Adrenal gland (tissue), 12 donors: ENCODE results near the gene HDAC4. TPM values are rescaled to one million over a fixed set of nuclear protein-coding genes. Genes with fewer than 3 reads are reported as not detected.

Experiments used
- DNase-seq, 7 donors: peaks; one replicate each; pipeline ENCODE4 v3.0.0-alpha.2; 2019 to 2020
- H3K27ac ChIP-seq, 5 donors: fragments of 200-600 bp; sonication (generic) in 4 of 5; 1 replicate in 3 of 5; 2 replicates in 2 of 5; pipeline versions ENCODE4 v1.5.1 to v1.8.0; 2016 to 2020; ENCODE audit warnings: mild to moderate bottlenecking in 1 of 5
- H3K27me3 ChIP-seq: fragments of 200-600 bp; 2 replicates; pipeline ENCODE4 v1.8.0; 2021
- H3K36me3 ChIP-seq, 2 donors: fragments of 200-600 bp; replicated peaks in 1 of 2; 1 replicate in 1 of 2; 2 replicates in 1 of 2; pipeline versions ENCODE4 v1.5.1 to v1.8.0; 2018 to 2022
- H3K4me1 ChIP-seq, 2 donors: fragments of 200-600 bp; replicated peaks in 1 of 2; 1 replicate in 1 of 2; 2 replicates in 1 of 2; pipeline versions ENCODE4 v1.5.1 to v1.8.0; 2018 to 2021
- H3K4me3 ChIP-seq, 4 donors: fragments of 200-600 bp; sonication (generic) in 3 of 4; one replicate each; pipeline ENCODE4 v1.5.1; 2016 to 2018
- H3K9me3 ChIP-seq, 3 donors: fragments of 200-600 bp; sonication (generic) in 1 of 3; replicated peaks in 1 of 3; 1 replicate in 2 of 3; 2 replicates in 1 of 3; pipeline versions ENCODE4 v1.5.1 to v1.8.0; 2016 to 2021
- POLR2A ChIP-seq, 2 donors: fragments of 450-650 bp; IDR thresholded peaks; one replicate each; pipeline ENCODE4 v1.6.1; 2017; ENCODE audit warnings: antibody characterized with exemption in 2 of 2, mild to moderate bottlenecking in 2 of 2, moderate library complexity in 1 of 2
- WGBS, 4 donors: extraction: QIAGEN DNeasy Blood & Tissue Kit in 2 of 4; methylation state at CpG; one replicate each; pipeline versions ENCODE4 v1.1.5 to v1.1.7; 2013 to 2017; 5-methylcytosine and 5-hydroxymethylcytosine counted together
- intact Hi-C, 2 donors: fragments of 100-400 bp; cut with DNase I; formaldehyde crosslinking; loops; one replicate each; pipeline versions ENCODE4 v1.14.1 to v1.15.0; 2022 to 2023
- polyA plus RNA-seq, 3 donors: library from polyadenylated mRNA; stranded (reverse); fragments of 200-250 nt in 2 of 3; fragments of 350-450 nt in 1 of 3; fragmentation: Illumina TruSeq in 1 of 3; extraction: RNeasy Lipid Tissue Mini Kit (QIAGEN cat#74804) in 1 of 3; gene quantifications; one replicate each; pipeline ENCODE4 v1.2.3, GENCODE V29; 2013 to 2014
- total RNA-seq, 9 donors: library from RNA; depleted of rRNA in 4 of 9; stranded (reverse); fragments of >200 nt in 4 of 9; fragments of 120-200 nt in 1 of 9; fragmentation: NEBNext Ultra II Directional in 1 of 9; extraction: Animal tissue kit (Norgen Biotek cat#: 25700) in 1 of 9; gene quantifications; one replicate each; pipeline versions ENCODE4 v1.1.0 to v1.2.4, GENCODE V29; 2013 to 2023
- TF ChIP-seq, protein P1 (sequence below), 6 experiments: fragments of 450-650 bp in 4 of 6; fragments of 200-600 bp in 2 of 6; sonication (generic) in 1 of 6; IDR thresholded peaks; 1 replicate in 5 of 6; 2 replicates in 1 of 6; pipeline versions ENCODE4 v1.5.1 to v1.8.0; 2016 to 2021; ENCODE audit warnings: antibody characterized with exemption in 6 of 6, mild to moderate bottlenecking in 2 of 6, moderate library complexity in 1 of 6
- donor health status: healthy with polysubstance abuse.
- donor health status: Bipolar disorder and iron deficiency.
- donor health status: DM: yes; HTN: yes; CAD: no.
- donor health status: DM: no; HTN: no; CAD: no.
- donor health status: DM: no; HTN: no; CAD: no.
- donor health status: DM: yes; HTN: yes; CAD: no.

HDAC4 gene
- total and polyA plus RNA-seq, 12 donors: 8.3 to 88.9 (median 28.7) TPM

DNA sequence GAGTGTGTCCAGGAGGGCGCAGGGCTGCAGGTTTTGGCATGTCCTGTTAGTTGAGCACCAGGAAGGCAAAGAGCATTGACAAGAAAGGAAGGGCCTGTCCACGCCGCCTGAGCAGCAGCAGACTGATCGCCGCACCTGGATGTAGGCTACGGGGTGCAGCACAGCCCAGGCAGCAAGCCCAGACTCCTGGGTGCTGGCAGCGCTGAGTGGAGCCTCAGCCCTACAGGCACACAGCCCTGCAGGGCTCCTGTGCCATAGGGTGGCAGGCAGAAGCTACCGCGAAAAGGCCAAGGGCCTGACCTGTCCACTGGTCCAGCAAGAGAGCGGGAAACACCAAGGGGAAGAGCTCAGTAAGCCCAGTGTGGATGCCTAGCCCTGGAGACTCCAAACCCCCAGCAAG lies 198.0 kb downstream of the HDAC4 start:
- Histone ChIP-seq H3K27me3 (no peaks in the 10 kb centered on the region), H3K36me3 (no peaks in the 10 kb centered on the region), H3K9me3 (no peaks in the 10 kb centered on the region), H3K4me1 (peaks cover 12 to 33% of the 10 kb centered on the region in 2 donors), H3K4me3 (no peak overlapping the region), H3K27ac (no peak overlapping the region)
- DNase-seq: peak in 1 of 7 donors; percentile 10
- TF ChIP-seq, protein P1, sequence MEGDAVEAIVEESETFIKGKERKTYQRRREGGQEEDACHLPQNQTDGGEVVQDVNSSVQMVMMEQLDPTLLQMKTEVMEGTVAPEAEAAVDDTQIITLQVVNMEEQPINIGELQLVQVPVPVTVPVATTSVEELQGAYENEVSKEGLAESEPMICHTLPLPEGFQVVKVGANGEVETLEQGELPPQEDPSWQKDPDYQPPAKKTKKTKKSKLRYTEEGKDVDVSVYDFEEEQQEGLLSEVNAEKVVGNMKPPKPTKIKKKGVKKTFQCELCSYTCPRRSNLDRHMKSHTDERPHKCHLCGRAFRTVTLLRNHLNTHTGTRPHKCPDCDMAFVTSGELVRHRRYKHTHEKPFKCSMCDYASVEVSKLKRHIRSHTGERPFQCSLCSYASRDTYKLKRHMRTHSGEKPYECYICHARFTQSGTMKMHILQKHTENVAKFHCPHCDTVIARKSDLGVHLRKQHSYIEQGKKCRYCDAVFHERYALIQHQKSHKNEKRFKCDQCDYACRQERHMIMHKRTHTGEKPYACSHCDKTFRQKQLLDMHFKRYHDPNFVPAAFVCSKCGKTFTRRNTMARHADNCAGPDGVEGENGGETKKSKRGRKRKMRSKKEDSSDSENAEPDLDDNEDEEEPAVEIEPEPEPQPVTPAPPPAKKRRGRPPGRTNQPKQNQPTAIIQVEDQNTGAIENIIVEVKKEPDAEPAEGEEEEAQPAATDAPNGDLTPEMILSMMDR (IDR thresholded peaks at IDR 0.05): no peak
- TF ChIP-seq POLR2A (IDR thresholded peaks at IDR 0.05): no peak
- 89 to 100% (median 95%) methylated on average over 7 to 10 of the region's 10 CpGs for WGBS, 4 donors
- intact Hi-C loops: no loop called here

DNA sequence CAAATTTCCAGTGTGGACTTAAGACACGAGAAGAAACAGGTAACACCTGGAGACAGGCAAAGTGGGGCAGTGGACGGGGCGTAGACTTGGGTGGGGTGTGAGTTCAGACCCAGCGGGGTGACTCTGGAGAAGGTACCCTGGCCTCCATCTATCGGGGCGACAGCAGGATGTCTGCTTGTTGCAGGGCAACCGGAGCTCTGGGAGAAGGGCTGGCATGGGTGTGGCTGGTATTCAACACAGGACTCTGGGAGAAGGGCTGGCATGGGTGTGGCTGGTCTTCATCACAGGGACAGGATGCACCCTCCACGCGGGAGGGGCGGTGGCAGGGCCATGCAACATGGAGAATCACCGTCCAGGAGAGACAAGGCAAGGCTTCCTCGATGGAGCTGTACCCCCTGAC lies 198.5 kb downstream of the HDAC4 start:
- 86 to 95% (median 92%) methylated on average over 8 to 12 of the region's 12 CpGs for WGBS, 4 donors
- H3K27ac ChIP-seq: no peak overlapping the region
- peak in 1 of 7 donors; percentile 12 for DNase-seq
- H3K9me3 ChIP-seq: no peaks in the 10 kb centered on the region
- no peaks in the 10 kb centered on the region for H3K36me3 ChIP-seq
- H3K4me1 ChIP-seq: peaks cover 12 to 33% of the 10 kb centered on the region in 2 donors
- TF ChIP-seq, protein P1 (IDR thresholded peaks at IDR 0.05): no peak
- TF ChIP-seq POLR2A (IDR thresholded peaks at IDR 0.05): no peak
- intact Hi-C loops: no loop called here
- H3K4me3 ChIP-seq: no peak overlapping the region
- no peaks in the 10 kb centered on the region for H3K27me3 ChIP-seq

DNA sequence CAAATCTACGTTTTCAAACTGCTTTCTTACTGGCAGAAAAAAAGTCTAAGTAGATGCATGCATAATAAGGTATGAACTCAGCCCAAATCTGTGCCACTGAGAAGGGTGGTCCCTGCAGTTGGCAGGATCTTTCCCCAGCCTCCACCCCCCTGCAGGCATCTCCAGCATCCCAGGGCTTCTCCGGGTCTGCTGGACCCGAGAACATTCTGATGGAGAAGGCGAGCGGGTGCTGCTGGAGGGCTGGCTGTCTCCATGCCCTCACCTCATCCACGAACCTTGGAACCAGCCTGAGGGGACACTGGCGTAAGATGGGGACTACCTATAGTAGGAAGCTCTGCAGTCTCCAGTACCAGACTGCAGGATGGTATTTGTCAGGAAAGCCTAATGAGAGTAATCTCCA lies 198.9 kb downstream of the HDAC4 start:
- peaks cover 12 to 33% of the 10 kb centered on the region in 2 donors for H3K4me1 ChIP-seq
- 83 to 89% (median 86%) methylated on average over 5 to 7 of the region's 7 CpGs for WGBS, 4 donors
- TF ChIP-seq, protein P1 (IDR thresholded peaks at IDR 0.05): no peak
- no peak for TF ChIP-seq POLR2A (IDR thresholded peaks at IDR 0.05)
- no peaks in the 10 kb centered on the region for H3K9me3 ChIP-seq
- H3K27ac ChIP-seq: peak overlapping the region in 2 of 5 donors; percentile 56 to 90
- intact Hi-C loops: no loop called here
- DNase-seq: peak in 1 of 7 donors; percentile 9
- H3K4me3 ChIP-seq: no peak overlapping the region
- no peaks in the 10 kb centered on the region for H3K36me3 ChIP-seq
- no peaks in the 10 kb centered on the region for H3K27me3 ChIP-seq

DNA sequence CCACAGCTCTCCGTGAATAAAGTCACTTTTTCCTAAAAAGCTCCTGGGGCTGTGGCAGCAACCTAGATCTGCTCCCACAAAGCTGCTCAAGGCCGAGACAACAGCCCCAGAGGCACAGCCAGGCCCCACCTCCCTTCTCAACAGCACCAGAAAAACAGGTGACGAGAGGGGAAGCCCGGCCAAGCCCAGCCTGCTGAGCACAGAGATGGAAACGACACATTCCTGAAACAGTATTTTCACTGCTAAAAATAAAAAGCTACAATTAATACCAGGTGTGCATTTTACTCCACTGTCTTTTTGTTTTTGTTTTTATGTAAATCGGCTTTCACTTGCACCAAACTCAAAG lies 199.3 kb downstream of the HDAC4 start:
- peak; percentile 66 to 87 (median 82) for DNase-seq
- 37 to 54% (median 50%) methylated on average over 6 of the region's 6 CpGs for WGBS, 4 donors
- TF ChIP-seq, protein P1 (IDR thresholded peaks at IDR 0.05): no peak
- peak in 1 of 2 donors; percentile 38 for TF ChIP-seq POLR2A (IDR thresholded peaks at IDR 0.05)
- Histone ChIP-seq H3K4me1 (peaks cover 12 to 33% of the 10 kb centered on the region in 2 donors), H3K27me3 (no peaks in the 10 kb centered on the region), H3K4me3 (no peak overlapping the region), H3K9me3 (no peaks in the 10 kb centered on the region), H3K36me3 (no peaks in the 10 kb centered on the region), H3K27ac (peak overlapping the region in 4 of 5 donors; percentile 51 to 90 (median 63))
- intact Hi-C loops: no loop called here
